ENCODE data around the gene CDC42EP1. TPM values are rescaled to one million over a fixed set of nuclear protein-coding genes. Genes with fewer than 3 reads are reported as not detected.

CDC42EP1 gene
- total RNA-seq, 4 donors from 2014 or later = 11.3 to 24.5 (median 11.7) TPM

DNA sequence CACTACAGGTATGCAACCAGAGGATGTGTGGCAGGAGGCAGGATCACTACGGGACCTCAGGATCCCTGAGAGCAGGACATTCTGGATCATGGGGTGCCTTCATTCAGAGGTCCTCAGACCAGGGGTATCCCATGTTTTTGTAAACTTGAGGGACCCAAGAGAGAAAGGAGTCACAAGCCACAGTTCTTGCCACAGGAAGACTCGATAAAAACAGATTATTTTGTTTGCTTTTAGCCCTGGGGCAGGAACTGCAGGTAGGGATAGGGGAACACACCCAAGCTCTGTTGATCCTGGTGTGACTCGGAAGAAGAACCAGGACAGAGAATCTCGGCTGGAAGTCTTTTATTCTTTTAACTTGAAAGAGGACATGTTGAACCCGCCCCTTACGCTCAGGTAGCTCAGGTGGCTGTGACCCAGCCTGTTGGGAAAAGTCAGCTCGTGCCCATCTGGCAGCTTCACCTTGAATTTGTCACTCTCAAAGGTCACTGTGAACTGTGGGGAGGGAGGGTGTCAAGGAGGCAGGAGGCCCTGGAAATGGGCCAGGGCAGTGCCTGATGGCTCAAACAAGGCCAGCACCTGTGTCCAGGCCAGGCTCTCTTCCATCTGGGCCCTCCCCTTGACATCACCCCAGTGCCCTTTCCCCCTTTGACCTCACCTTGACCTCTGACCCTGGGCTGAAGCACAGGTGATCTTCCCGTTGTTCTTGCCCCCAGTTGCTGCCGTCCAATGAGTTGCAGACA is 9.8 kb downstream of the CDC42EP1 start:
- TF ChIP-seq, protein P1, sequence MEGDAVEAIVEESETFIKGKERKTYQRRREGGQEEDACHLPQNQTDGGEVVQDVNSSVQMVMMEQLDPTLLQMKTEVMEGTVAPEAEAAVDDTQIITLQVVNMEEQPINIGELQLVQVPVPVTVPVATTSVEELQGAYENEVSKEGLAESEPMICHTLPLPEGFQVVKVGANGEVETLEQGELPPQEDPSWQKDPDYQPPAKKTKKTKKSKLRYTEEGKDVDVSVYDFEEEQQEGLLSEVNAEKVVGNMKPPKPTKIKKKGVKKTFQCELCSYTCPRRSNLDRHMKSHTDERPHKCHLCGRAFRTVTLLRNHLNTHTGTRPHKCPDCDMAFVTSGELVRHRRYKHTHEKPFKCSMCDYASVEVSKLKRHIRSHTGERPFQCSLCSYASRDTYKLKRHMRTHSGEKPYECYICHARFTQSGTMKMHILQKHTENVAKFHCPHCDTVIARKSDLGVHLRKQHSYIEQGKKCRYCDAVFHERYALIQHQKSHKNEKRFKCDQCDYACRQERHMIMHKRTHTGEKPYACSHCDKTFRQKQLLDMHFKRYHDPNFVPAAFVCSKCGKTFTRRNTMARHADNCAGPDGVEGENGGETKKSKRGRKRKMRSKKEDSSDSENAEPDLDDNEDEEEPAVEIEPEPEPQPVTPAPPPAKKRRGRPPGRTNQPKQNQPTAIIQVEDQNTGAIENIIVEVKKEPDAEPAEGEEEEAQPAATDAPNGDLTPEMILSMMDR (IDR thresholded peaks at IDR 0.05; ENCODE audit: low read depth) = no peak

DNA sequence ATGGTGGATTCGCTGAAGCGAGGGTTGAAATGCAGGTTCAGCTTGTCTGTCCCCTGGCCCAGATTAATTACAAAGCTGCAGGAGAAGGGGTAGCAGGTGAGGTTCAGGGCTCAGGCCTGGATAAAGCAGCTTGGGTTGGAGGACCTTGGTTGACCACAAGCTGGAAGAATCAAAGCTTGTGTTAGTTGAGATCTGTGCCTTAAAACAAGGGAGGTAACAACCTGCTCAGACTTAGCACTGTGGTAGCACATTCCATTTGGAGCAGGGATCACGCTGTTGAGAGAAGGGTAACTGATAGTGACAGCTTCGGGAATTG is 10.3 kb downstream of the CDC42EP1 start:
- TF ChIP-seq, protein P1 (IDR thresholded peaks at IDR 0.05; ENCODE audit: low read depth) = no peak

DNA sequence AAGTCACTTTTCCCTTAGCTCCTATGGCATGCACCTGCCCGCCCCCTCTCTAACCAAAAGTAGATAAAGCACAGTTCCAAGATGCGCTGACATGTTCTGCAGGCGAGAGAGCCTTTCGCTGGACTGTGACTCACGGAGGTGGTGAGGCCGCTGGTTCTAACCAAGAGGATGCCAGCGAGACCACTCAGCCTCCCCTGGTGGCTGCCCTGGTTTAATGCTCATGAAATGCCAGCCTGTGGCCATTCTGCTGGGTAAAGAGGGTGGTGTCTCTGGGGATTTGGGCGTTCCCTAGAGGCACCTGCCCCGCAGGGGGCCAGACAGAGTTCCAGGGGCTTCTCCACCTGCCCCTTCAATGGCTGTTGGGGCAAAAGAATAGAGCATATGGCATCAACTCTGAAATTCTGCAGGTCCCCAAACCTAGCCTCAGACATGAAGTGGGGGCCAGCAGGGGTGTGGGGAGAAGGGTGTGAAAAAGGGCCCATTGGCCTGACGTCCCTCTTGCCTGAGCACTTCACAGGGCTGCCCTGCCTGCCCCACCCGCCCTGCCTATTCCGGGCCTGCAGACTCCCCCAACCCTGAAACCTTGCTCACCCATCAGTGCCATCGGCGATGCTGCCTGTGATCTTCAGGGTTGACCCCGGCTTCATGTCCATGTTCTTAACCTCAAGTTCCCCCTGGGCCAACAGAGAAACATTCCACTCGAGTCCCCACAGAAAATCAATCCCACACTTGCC is 11.1 kb downstream of the CDC42EP1 start:
- TF ChIP-seq, protein P1 (IDR thresholded peaks at IDR 0.05; ENCODE audit: low read depth) = no peak

DNA sequence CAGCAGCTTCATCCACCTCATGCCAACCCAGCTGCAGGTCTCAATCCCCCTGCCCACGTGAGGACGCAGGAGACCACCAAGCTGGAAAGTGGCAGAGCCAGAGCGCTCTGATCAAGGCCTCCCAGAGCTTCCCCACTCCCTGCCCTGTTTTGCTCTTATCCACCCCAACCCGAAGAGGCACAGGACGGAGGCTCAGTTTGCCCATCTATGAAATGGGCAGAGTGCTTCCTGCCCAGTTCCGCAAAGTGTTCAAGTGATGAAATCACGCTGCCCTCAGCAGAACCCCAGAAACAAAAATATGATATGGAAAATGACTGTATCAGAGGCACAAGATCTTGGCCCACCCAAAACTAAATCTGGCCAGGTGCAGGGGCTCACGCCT is 11.7 kb downstream of the CDC42EP1 start:
- TF ChIP-seq, protein P1 (IDR thresholded peaks at IDR 0.05; ENCODE audit: low read depth) = no peak

DNA sequence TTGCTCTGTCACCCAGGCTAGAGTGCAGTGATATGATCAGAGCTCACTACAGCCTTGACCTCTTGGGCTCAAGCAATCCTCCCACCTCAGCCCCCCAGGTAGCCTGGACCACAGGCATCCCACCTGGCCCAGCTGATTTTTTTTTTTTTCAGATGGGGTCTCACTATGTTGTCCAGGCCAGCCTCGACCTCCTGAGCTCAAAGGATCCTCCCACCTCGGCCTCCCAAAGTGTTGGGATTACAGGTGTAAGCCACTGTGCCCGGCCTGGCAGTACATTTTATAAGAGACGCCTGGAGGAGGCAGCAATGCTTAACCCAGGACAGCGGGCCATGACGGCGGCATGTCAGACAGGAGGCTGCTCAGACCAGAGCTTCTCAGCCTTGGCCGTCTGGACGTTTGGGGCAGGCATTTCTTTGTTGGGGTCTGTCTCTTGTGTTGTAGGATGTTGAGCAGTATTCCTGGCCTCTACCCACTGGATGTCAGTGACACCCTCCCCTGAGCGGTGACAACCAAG is 15.3 kb downstream of the CDC42EP1 start:
- TF ChIP-seq, protein P1 (IDR thresholded peaks at IDR 0.05; ENCODE audit: low read depth) = no peak

DNA sequence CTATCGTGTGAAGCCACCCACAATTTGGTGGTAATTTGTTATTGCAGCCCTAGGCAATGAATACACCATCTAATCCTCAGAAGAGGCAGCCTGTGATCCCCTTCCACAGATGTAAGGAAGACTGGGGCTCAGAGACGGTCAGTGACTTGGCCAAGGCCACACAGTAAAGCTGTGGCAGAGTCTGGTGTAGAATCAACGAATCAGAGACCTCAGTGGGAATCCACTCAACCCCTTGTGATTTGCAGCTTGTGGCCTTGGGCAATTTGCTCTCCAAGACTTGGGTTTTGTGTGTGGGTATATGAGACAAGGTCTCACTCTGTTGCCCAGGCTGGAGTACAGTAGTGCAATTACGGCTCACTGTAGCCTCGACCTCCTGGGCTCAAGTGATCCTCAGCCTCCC is 17.7 kb downstream of the CDC42EP1 start:
- TF ChIP-seq, protein P1 (IDR thresholded peaks at IDR 0.05; ENCODE audit: low read depth) = no peak

DNA sequence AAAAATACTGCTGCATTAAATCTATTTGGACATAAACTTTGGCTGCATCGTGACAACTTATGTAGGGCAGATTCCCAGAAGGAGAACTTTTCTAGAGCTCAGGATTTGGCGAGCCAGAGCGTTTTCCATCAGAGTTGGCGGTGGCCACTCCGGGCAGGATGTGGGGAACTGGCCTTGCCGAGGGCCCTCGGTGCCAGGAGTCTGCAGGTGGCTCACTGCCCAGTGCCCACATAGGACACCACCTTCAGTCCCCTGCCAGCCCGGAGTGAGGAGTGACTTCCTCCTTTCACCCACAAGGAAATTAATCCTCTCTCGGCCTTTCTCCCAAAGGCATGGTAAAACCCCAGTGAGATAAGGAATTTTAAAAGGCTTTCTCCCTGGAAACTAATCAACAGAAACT is 21.2 kb downstream of the CDC42EP1 start:
- TF ChIP-seq, protein P1 (IDR thresholded peaks at IDR 0.05; ENCODE audit: low read depth) = no peak

Measured in subcutaneous adipose tissue (tissue), 4 donors.